ENCODE data around the gene ECHDC3. TPM values are rescaled to one million over a fixed set of nuclear protein-coding genes. Genes with fewer than 3 reads are reported as not detected.

The ECHDC3 gene
- total RNA-seq, 2 donors from 2014 or later, result 12.9 to 13.6 TPM

DNA sequence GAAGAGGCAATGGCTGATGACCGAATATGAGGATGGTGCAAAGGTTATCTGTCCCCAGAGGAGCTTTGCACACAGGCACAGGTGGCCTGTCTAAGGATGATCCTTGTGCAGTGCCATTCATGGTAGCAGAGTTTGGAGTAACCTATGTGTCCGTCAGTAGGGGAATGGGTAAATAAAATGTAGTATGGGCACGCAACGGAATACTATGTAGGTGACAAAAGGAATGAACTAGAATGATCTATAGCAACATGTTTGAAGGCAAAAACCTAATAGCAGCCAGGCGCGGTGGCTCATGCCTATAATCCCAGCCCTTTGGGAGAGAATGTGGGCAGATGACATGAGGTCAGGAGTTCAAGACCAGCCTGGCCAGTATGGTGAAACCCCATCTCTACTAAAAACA lies 41.6 kb upstream of the ECHDC3 start:
- Mint-ChIP-seq H3K4me3 (no peak overlapping the region), H3K36me3 (ENCODE audit: low read depth) (no peaks in the 10 kb centered on the region), H3K27ac (no peak overlapping the region), H3K9me3 (no peaks in the 10 kb centered on the region), H3K27me3 (ENCODE audit: insufficient read depth) (peaks cover 3% of the 10 kb centered on the region), H3K4me1 (peaks cover 12% of the 10 kb centered on the region)
- H3K4me3 ChIP-seq (ENCODE audit: low read length), result no peak overlapping the region
- no peak overlapping the region for H3K9ac ChIP-seq (ENCODE audit: extremely low read depth, low read length, poor library complexity, severe bottlenecking)
- no peaks in the 10 kb centered on the region for H3K27me3 ChIP-seq (ENCODE audit: control insufficient read depth, insufficient read depth, low read length, poor library complexity, severe bottlenecking)
- no peaks in the 10 kb centered on the region for H3K9me3 ChIP-seq (ENCODE audit: control insufficient read depth, low read length)
- peaks cover 10% of the 10 kb centered on the region for H3K4me1 ChIP-seq (ENCODE audit: control insufficient read depth, insufficient read depth, low read length)
- H3K36me3 ChIP-seq (ENCODE audit: control insufficient read depth, insufficient read depth, low read length), result no peaks in the 10 kb centered on the region
- no peak for DNase-seq
- H3K27ac ChIP-seq (ENCODE audit: low read depth, low read length), result no peak overlapping the region
- WGBS, 2 experiments (ENCODE audit: insufficient coverage in 1 of 2, insufficient read length in 1 of 2), result 87 to 96% methylated on average over 3 to 6 of the region's 6 CpGs
- TF ChIP-seq, protein P1, sequence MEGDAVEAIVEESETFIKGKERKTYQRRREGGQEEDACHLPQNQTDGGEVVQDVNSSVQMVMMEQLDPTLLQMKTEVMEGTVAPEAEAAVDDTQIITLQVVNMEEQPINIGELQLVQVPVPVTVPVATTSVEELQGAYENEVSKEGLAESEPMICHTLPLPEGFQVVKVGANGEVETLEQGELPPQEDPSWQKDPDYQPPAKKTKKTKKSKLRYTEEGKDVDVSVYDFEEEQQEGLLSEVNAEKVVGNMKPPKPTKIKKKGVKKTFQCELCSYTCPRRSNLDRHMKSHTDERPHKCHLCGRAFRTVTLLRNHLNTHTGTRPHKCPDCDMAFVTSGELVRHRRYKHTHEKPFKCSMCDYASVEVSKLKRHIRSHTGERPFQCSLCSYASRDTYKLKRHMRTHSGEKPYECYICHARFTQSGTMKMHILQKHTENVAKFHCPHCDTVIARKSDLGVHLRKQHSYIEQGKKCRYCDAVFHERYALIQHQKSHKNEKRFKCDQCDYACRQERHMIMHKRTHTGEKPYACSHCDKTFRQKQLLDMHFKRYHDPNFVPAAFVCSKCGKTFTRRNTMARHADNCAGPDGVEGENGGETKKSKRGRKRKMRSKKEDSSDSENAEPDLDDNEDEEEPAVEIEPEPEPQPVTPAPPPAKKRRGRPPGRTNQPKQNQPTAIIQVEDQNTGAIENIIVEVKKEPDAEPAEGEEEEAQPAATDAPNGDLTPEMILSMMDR (conservative IDR thresholded peaks at IDR 0.05), result no peak

DNA sequence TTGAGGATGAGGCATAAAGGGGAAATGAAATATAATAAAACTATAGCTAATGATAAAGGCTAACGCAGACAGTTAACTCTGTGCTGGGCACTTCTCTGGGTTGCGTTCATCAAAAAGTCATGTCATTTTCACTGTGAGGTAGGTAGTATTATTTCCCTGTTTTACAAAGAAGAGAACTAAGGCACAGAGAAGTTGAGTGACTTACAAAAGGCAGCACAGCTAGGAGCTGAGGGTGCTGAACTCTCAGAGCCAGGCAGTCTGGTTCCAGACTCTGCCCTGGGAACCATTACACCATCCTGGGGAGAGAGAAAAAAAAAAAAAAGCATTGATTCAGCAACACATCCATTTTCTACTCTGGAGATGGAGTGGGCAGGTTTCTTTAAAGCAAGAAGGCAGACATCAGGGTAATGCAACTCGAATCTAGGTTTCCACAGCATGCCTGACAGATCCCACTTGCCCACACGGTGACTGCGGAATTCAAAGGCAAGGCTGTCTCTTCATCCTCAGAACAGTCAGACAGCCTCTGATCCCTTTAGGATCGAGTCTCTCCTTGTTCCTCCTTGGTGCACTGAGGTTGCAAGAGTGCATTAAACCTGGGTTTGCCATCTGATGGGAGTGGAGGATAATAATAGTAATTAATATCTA lies 40.6 kb upstream of the ECHDC3 start:
- DNase-seq, result no peak
- no peak overlapping the region for H3K9ac ChIP-seq (ENCODE audit: extremely low read depth, low read length, poor library complexity, severe bottlenecking)
- H3K27me3 ChIP-seq (ENCODE audit: control insufficient read depth, insufficient read depth, low read length, poor library complexity, severe bottlenecking), result no peaks in the 10 kb centered on the region
- 90% methylated on average over 5 to 6 of the region's 6 CpGs for WGBS, 2 experiments (ENCODE audit: insufficient coverage in 1 of 2, insufficient read length in 1 of 2)
- TF ChIP-seq, protein P1 (conservative IDR thresholded peaks at IDR 0.05), result no peak
- H3K4me1 Mint-ChIP-seq, result peaks cover 12% of the 10 kb centered on the region
- no peaks in the 10 kb centered on the region for H3K36me3 ChIP-seq (ENCODE audit: control insufficient read depth, insufficient read depth, low read length)
- no peaks in the 10 kb centered on the region for H3K9me3 ChIP-seq (ENCODE audit: control insufficient read depth, low read length)
- H3K4me3 Mint-ChIP-seq, result no peak overlapping the region
- H3K4me1 ChIP-seq (ENCODE audit: control insufficient read depth, insufficient read depth, low read length), result peaks cover 10% of the 10 kb centered on the region
- H3K9me3 Mint-ChIP-seq, result no peaks in the 10 kb centered on the region
- no peak overlapping the region for H3K27ac ChIP-seq (ENCODE audit: low read depth, low read length)
- no peaks in the 10 kb centered on the region for H3K36me3 Mint-ChIP-seq (ENCODE audit: low read depth)
- H3K27ac Mint-ChIP-seq, result no peak overlapping the region
- H3K4me3 ChIP-seq (ENCODE audit: low read length), result no peak overlapping the region
- peaks cover 3% of the 10 kb centered on the region for H3K27me3 Mint-ChIP-seq (ENCODE audit: insufficient read depth)

DNA sequence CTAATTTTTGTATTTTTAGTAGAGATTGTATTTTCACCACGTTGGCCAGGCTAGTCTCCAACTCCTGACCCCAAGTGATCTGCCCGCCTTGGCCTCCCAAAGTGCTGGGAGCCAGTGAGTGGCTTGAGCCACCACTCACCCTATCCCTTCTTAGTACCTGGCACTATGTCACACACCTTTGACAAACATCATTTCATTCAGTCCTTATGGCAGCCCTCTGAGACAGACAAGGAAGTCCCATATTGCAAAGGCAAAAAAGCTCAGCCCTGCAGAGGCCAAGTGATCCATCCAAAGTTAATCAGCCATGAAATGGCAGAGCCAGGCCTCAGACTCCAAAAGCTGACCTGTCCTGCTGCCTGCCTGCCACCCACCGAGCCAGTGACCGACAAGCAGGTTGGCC lies 39.9 kb upstream of the ECHDC3 start:
- TF ChIP-seq, protein P1 (conservative IDR thresholded peaks at IDR 0.05), result no peak
- no peak overlapping the region for H3K9ac ChIP-seq (ENCODE audit: extremely low read depth, low read length, poor library complexity, severe bottlenecking)

More for the DNA sequence above, 39.9 kb upstream of the ECHDC3 start:
- H3K9me3 Mint-ChIP-seq, result no peaks in the 10 kb centered on the region
- no peaks in the 10 kb centered on the region for H3K9me3 ChIP-seq (ENCODE audit: control insufficient read depth, low read length)
- peaks cover 12% of the 10 kb centered on the region for H3K4me1 Mint-ChIP-seq
- no peak overlapping the region for H3K4me3 ChIP-seq (ENCODE audit: low read length)
- no peak overlapping the region for H3K27ac ChIP-seq (ENCODE audit: low read depth, low read length)
- H3K27ac Mint-ChIP-seq, result no peak overlapping the region
- no peak overlapping the region for H3K4me3 Mint-ChIP-seq
- 85 to 89% methylated on average over 4 of the region's 4 CpGs for WGBS, 2 experiments (ENCODE audit: insufficient coverage in 1 of 2, insufficient read length in 1 of 2)
- H3K4me1 ChIP-seq (ENCODE audit: control insufficient read depth, insufficient read depth, low read length), result peaks cover 10% of the 10 kb centered on the region
- no peaks in the 10 kb centered on the region for H3K27me3 ChIP-seq (ENCODE audit: control insufficient read depth, insufficient read depth, low read length, poor library complexity, severe bottlenecking)
- no peaks in the 10 kb centered on the region for H3K27me3 Mint-ChIP-seq (ENCODE audit: insufficient read depth)
- no peaks in the 10 kb centered on the region for H3K36me3 Mint-ChIP-seq (ENCODE audit: low read depth)
- no peaks in the 10 kb centered on the region for H3K36me3 ChIP-seq (ENCODE audit: control insufficient read depth, insufficient read depth, low read length)
- DNase-seq, result no peak

Measured in endodermal cell (in vitro differentiated cells).